ENCODE results near the gene PDXP. TPM values are rescaled to one million over a fixed set of nuclear protein-coding genes. Genes with fewer than 3 reads are reported as not detected.
A peak's percentile ranks its signal among the peaks of the same experiment; 100 is the strongest.

The PDXP gene
- total RNA-seq, 1 experiment from 2014 or later, result 42.7 TPM

GRCh38 chr22:37686002-37686982 is 27.8 kb downstream of the PDXP start, which contains the start of gene NOL12:
Gene NOL12, plus strand, starts transcription at chr22:37686343. Its CDS starts 50 bp downstream, at chr22:37686393.
- RAD21 ChIA-PET (ENCODE audit: low non-redundant PET in 1 of 2, low total read pairs in 2 of 2, uncharacterized antibody in 2 of 2, unreplicated experiment in 2 of 2), result interaction anchor here in 1 of 2 experiments (1.4 kb wide), 1 partner anchor 43 kb away, joined by 3 read pairs; no protein-coding TSS in a partner anchor
- Histone ChIP-seq H3K9ac (ENCODE audit: low read length) (peak within 1 kb of the TSS; percentile 99), H3K27ac (ENCODE audit: low read depth, low read length) (peak within 1 kb of the TSS; percentile 87), H3K79me2 (ENCODE audit: insufficient read depth, low read length) (peaks cover 28% of the 10 kb centered on the region), H3K36me3 (ENCODE audit: control insufficient read depth in 1 of 2, insufficient read depth in 2 of 2, low read length in 2 of 2) (peaks cover 9 to 24% of the 10 kb centered on the region in 2 experiments; a peak in 2 of 4 replicates), H4K20me1 (ENCODE audit: insufficient read depth) (peaks cover 4% of the 10 kb centered on the region; the same call in 1 of the 2 replicates), H3K27me3 (ENCODE audit: insufficient read depth, low read length) (no peaks in the 10 kb centered on the region), H3K9me2 (ENCODE audit: insufficient read depth) (no peaks in the 10 kb centered on the region), H3K4me3 (replicated peaks in 1 of 2; ENCODE audit: low read depth in 1 of 2, low read length in 2 of 2) (peak within 1 kb of the TSS; percentile 82 to 100), H3K4me2 (ENCODE audit: low read length) (peak within 1 kb of the TSS; percentile 90), H3K4me1 (ENCODE audit: control insufficient read depth in 1 of 2, insufficient read depth in 2 of 2, low read length in 2 of 2) (peaks cover 30 to 63% of the 10 kb centered on the region in 2 experiments), H3K9me3 (ENCODE audit: control insufficient read depth in 1 of 2, insufficient read depth in 1 of 2, low read depth in 1 of 2, low read length in 2 of 2) (no peaks in the 10 kb centered on the region), H2AFZ (ENCODE audit: low read depth, low read length, poor library complexity, severe bottlenecking) (no peak within 1 kb of the TSS)
- CTCF ChIA-PET, result interaction anchor here (1.0 to 2.3 kb wide), 2 partner anchors 9 to 43 kb away, joined by 4 to 8 read pairs; no protein-coding TSS in a partner anchor
- POLR2A ChIA-PET, result interaction anchor here (0.6 to 2.2 kb wide), 7 partner anchors 9 to 78 kb away, joined by 3 to 9 read pairs (median 4); partner anchors contain the start of genes GGA1 and LGALS1
- DNase-seq (ENCODE audit: low read depth, low spot score), result peak; percentile 86
- peak; percentile 77 for ATAC-seq
- TSS peak; percentile 78 for BruUV-seq (replicated peaks)
- intact Hi-C loops (cut with micrococcal nuclease), result loop anchor here (5.0 kb wide), 1 partner anchor 61 kb away; no protein-coding TSS in a partner anchor
- TF ChIP-seq ZNF274 (IDR thresholded peaks at IDR 0.05; ENCODE audit: low read depth, low read length), result no peak
- no peak for TF ChIP-seq EGR1 (IDR thresholded peaks at IDR 0.05; ENCODE audit: low read depth)
- TF ChIP-seq JUND (IDR thresholded peaks at IDR 0.05), result no peak
- TF ChIP-seq YY1 (IDR thresholded peaks at IDR 0.05; ENCODE audit: extremely low read depth, insufficient replicate concordance, low read depth, low read length), result peak; percentile 51
- TF ChIP-seq POLR2A (IDR thresholded peaks at IDR 0.05; ENCODE audit: borderline replicate concordance, extremely low read depth, insufficient read depth, insufficient read length), result peak; percentile 44
- no peak; the same call in 1 of the 2 replicates for TF ChIP-seq SIN3A (IDR thresholded peaks at IDR 0.05; ENCODE audit: low read depth)
- TF ChIP-seq REST (IDR thresholded peaks at IDR 0.05; ENCODE audit: low read depth), result no peak
- TF ChIP-seq RAD21 (IDR thresholded peaks at IDR 0.05; ENCODE audit: low read depth), result no peak
- TF ChIP-seq FOSL1 (IDR thresholded peaks at IDR 0.05; ENCODE audit: low read depth), result no peak
- no peak for TF ChIP-seq ZBTB33 (IDR thresholded peaks at IDR 0.05; ENCODE audit: extremely low read depth, insufficient replicate concordance, low read length)
- no peak for TF ChIP-seq EZH2 (IDR thresholded peaks at IDR 0.05)
- TF ChIP-seq TCF7L2 (IDR thresholded peaks at IDR 0.05; ENCODE audit: borderline replicate concordance, extremely low read depth, insufficient read depth, insufficient read length), result peak; percentile 29
- no peak for TF ChIP-seq ATF3 (IDR thresholded peaks at IDR 0.05)
- TF ChIP-seq EZH2phosphoT487 (IDR thresholded peaks at IDR 0.05; ENCODE audit: borderline replicate concordance), result no peak
- TF ChIP-seq SRF (IDR thresholded peaks at IDR 0.05; ENCODE audit: low read depth), result 0 out of 2 replicates have a peak, but pooled peaks have one; percentile 29
- TF ChIP-seq POLR2AphosphoS5 (IDR thresholded peaks at IDR 0.05; ENCODE audit: low read depth, low read length), result peak; percentile 78
- TF ChIP-seq CEBPB (IDR thresholded peaks at IDR 0.05; ENCODE audit: low read depth), result no peak
- TF ChIP-seq MAX (IDR thresholded peaks at IDR 0.05), result peak; percentile 91
- peak; percentile 95 for TF ChIP-seq SP1 (IDR thresholded peaks at IDR 0.05; ENCODE audit: low read depth)
- TF ChIP-seq CBX3 (IDR thresholded peaks at IDR 0.05; ENCODE audit: low read depth), result peak; percentile 68

Measured in HCT116 (cell line).